ENCODE data around the gene INTS11.

The INTS11 gene

GRCh38 chr1:1267488-1268283, 56.8 kb downstream of the INTS11 start:
- no peak overlapping the region for H3K27ac ChIP-seq
- TF ChIP-seq CTCF (conservative IDR thresholded peaks at IDR 0.05) (no peak), ZFX (IDR thresholded peaks at IDR 0.05) (no peak)

- TF ChIP-seq ZFX (IDR thresholded peaks at IDR 0.05) (no peak), CTCF (conservative IDR thresholded peaks at IDR 0.05) (no peak)
- H3K27ac ChIP-seq = no peak overlapping the region
Measured at GRCh38 chr1:1264868-1265272, 59.6 kb downstream of the INTS11 start.

GRCh38 chr1:1264026-1264425, 60.4 kb downstream of the INTS11 start:
- H3K27ac ChIP-seq = no peak overlapping the region
- TF ChIP-seq CTCF (conservative IDR thresholded peaks at IDR 0.05) = no peak
- TF ChIP-seq ZFX (IDR thresholded peaks at IDR 0.05) = no peak

- TF ChIP-seq ZFX (IDR thresholded peaks at IDR 0.05) (no peak), CTCF (conservative IDR thresholded peaks at IDR 0.05) (no peak)
- no peak overlapping the region for H3K27ac ChIP-seq
Measured at GRCh38 chr1:1262758-1263157, 61.7 kb downstream of the INTS11 start.

- TF ChIP-seq CTCF (conservative IDR thresholded peaks at IDR 0.05) (no peak), ZFX (IDR thresholded peaks at IDR 0.05) (no peak)
- no peak overlapping the region for H3K27ac ChIP-seq
Measured at GRCh38 chr1:1262071-1262470, 62.4 kb downstream of the INTS11 start.
